ENCODE measurements around the gene CCND2.

CCND2 gene

GRCh38 chr12:4267704-4268328 lies 5.7 kb upstream of the CCND2 start:
- Histone ChIP-seq H3K4me3 (no peak overlapping the region), H3K36me3 (replicated peaks) (no peaks in the 10 kb centered on the region), H3K27me3 (ENCODE audit: low read depth) (peaks cover 96% of the 10 kb centered on the region), H3K4me1 (peaks cover 1% of the 10 kb centered on the region; the same call in 1 of the 2 replicates), H3K9me3 (no peaks in the 10 kb centered on the region)
- in situ Hi-C loops (cut with MboI; ENCODE audit: low sequenced_read_pairs), result no loop called here
- DNase-seq (ENCODE audit: low spot score in 2 of 2), result no peak

GRCh38 chr12:4268329-4269181 lies 5.0 kb upstream of the CCND2 start:
- Histone ChIP-seq H3K4me3 (peak overlapping the region; percentile 9; the same call in 1 of the 2 replicates), H3K27me3 (ENCODE audit: low read depth) (peaks cover 96% of the 10 kb centered on the region), H3K4me1 (peaks cover 4% of the 10 kb centered on the region; the same call in 1 of the 2 replicates), H3K9me3 (no peaks in the 10 kb centered on the region), H3K36me3 (replicated peaks) (no peaks in the 10 kb centered on the region)
- no peak for DNase-seq (ENCODE audit: low spot score in 2 of 2)
- in situ Hi-C loops (cut with MboI; ENCODE audit: low sequenced_read_pairs), result no loop called here

- no peaks in the 10 kb centered on the region for H3K9me3 ChIP-seq
- peaks cover 4% of the 10 kb centered on the region; the same call in 1 of the 2 replicates for H3K4me1 ChIP-seq
- H3K27me3 ChIP-seq (ENCODE audit: low read depth), result peaks cover 96% of the 10 kb centered on the region
- peak; percentile 28 to 74 for DNase-seq (ENCODE audit: low spot score in 2 of 2)
- in situ Hi-C loops (cut with MboI; ENCODE audit: low sequenced_read_pairs), result no loop called here
- no peaks in the 10 kb centered on the region for H3K36me3 ChIP-seq (replicated peaks)
- peak overlapping the region; percentile 15 for H3K4me3 ChIP-seq
Measured at GRCh38 chr12:4269279-4269991, 4.1 kb upstream of the CCND2 start.

GRCh38 chr12:4270016-4270830 lies 3.3 kb upstream of the CCND2 start:
- H3K4me3 ChIP-seq, result no peak overlapping the region
- DNase-seq (ENCODE audit: low spot score in 2 of 2), result no peak
- H3K27me3 ChIP-seq (ENCODE audit: low read depth), result peaks cover 96% of the 10 kb centered on the region
- no peaks in the 10 kb centered on the region for H3K36me3 ChIP-seq (replicated peaks)
- peaks cover 4% of the 10 kb centered on the region; the same call in 1 of the 2 replicates for H3K4me1 ChIP-seq
- H3K9me3 ChIP-seq, result no peaks in the 10 kb centered on the region
- in situ Hi-C loops (cut with MboI; ENCODE audit: low sequenced_read_pairs), result loop anchor here (10.0 kb wide), 1 partner anchor 275 kb away; no protein-coding TSS in a partner anchor

- peaks cover 96% of the 10 kb centered on the region for H3K27me3 ChIP-seq (ENCODE audit: low read depth)
- DNase-seq (ENCODE audit: low spot score in 2 of 2), result no peak
- peaks cover under 1% of the 10 kb centered on the region; the same call in 1 of the 2 replicates for H3K36me3 ChIP-seq (replicated peaks)
- H3K9me3 ChIP-seq, result no peaks in the 10 kb centered on the region
- in situ Hi-C loops (cut with MboI; ENCODE audit: low sequenced_read_pairs), result loop anchor here (10.0 kb wide), 1 partner anchor 276 kb away; no protein-coding TSS in a partner anchor
- no peak overlapping the region for H3K4me3 ChIP-seq
- H3K4me1 ChIP-seq, result peaks cover 6% of the 10 kb centered on the region; the same call in 1 of the 2 replicates
Measured at GRCh38 chr12:4270831-4271716, 2.5 kb upstream of the CCND2 start.

- H3K9me3 ChIP-seq, result no peaks in the 10 kb centered on the region
- in situ Hi-C loops (cut with MboI; ENCODE audit: low sequenced_read_pairs), result loop anchor here (10.0 kb wide), 1 partner anchor 277 kb away; no protein-coding TSS in a partner anchor
- DNase-seq (ENCODE audit: low spot score in 2 of 2), result no peak
- H3K36me3 ChIP-seq (replicated peaks), result peaks cover 7% of the 10 kb centered on the region; the same call in 1 of the 2 replicates
- H3K4me3 ChIP-seq, result no peak overlapping the region
- H3K4me1 ChIP-seq, result peaks cover 9% of the 10 kb centered on the region
- H3K27me3 ChIP-seq (ENCODE audit: low read depth), result peaks cover 96% of the 10 kb centered on the region
Measured at GRCh38 chr12:4271717-4272423, 1.7 kb upstream of the CCND2 start.

- H3K27me3 ChIP-seq (ENCODE audit: low read depth), result peaks cover 88% of the 10 kb centered on the region
- H3K4me3 ChIP-seq, result no peak overlapping the region
- in situ Hi-C loops (cut with MboI; ENCODE audit: low sequenced_read_pairs), result loop anchor here (10.0 kb wide), 1 partner anchor 278 kb away; no protein-coding TSS in a partner anchor
- H3K36me3 ChIP-seq (replicated peaks), result peaks cover 7% of the 10 kb centered on the region
- no peaks in the 10 kb centered on the region for H3K9me3 ChIP-seq
- peaks cover 11% of the 10 kb centered on the region for H3K4me1 ChIP-seq
- peak in 1 of 2 experiments; percentile 38 for DNase-seq (ENCODE audit: low spot score in 2 of 2)
Measured at GRCh38 chr12:4272424-4273272, 914 bp upstream of the CCND2 start.

GRCh38 chr12:4273273-4273651 lies 300 bp upstream of the CCND2 start:
- peaks cover 10% of the 10 kb centered on the region for H3K36me3 ChIP-seq (replicated peaks)
- no peaks in the 10 kb centered on the region for H3K9me3 ChIP-seq
- peaks cover 82% of the 10 kb centered on the region for H3K27me3 ChIP-seq (ENCODE audit: low read depth)
- in situ Hi-C loops (cut with MboI; ENCODE audit: low sequenced_read_pairs), result loop anchor here (10.0 kb wide), 1 partner anchor 278 kb away; no protein-coding TSS in a partner anchor
- DNase-seq (ENCODE audit: low spot score in 2 of 2), result no peak
- H3K4me1 ChIP-seq, result peaks cover 11% of the 10 kb centered on the region
- peak overlapping the region; percentile 45 for H3K4me3 ChIP-seq

- peaks cover 71% of the 10 kb centered on the region for H3K27me3 ChIP-seq (ENCODE audit: low read depth)
- in situ Hi-C loops (cut with MboI; ENCODE audit: low sequenced_read_pairs), result loop anchor here (5.0 to 10.0 kb wide), 2 partner anchors 280 to 392 kb away; no protein-coding TSS in a partner anchor
- no peak for DNase-seq (ENCODE audit: low spot score in 2 of 2)
Measured at GRCh38 chr12:4274396-4275015, 944 bp downstream of the CCND2 start.

GRCh38 chr12:4275016-4275869 lies 1.7 kb downstream of the CCND2 start:
- Histone ChIP-seq H3K36me3 (replicated peaks) (peaks cover 10% of the 10 kb centered on the region), H3K9me3 (no peaks in the 10 kb centered on the region), H3K4me1 (peaks cover 11% of the 10 kb centered on the region), H3K27me3 (ENCODE audit: low read depth) (peaks cover 64% of the 10 kb centered on the region), H3K4me3 (peak overlapping the region; percentile 45)
- DNase-seq (ENCODE audit: low spot score in 2 of 2), result no peak
- in situ Hi-C loops (cut with MboI; ENCODE audit: low sequenced_read_pairs), result loop anchor here (5.0 to 10.0 kb wide), 2 partner anchors 280 to 393 kb away; no protein-coding TSS in a partner anchor

More at GRCh38 chr12:4274396-4275015, 944 bp downstream of the CCND2 start:
- H3K36me3 ChIP-seq (replicated peaks), result peaks cover 10% of the 10 kb centered on the region
- H3K4me3 ChIP-seq, result peak overlapping the region; percentile 45
- no peaks in the 10 kb centered on the region for H3K9me3 ChIP-seq
- peaks cover 11% of the 10 kb centered on the region for H3K4me1 ChIP-seq

Data from HAP-1 (cell line).